HepG2 (cell line): ENCODE results near the gene CHMP1A. TPM values are rescaled to one million over a fixed set of nuclear protein-coding genes. Genes with fewer than 3 reads are reported as not detected.
A peak's percentile ranks its signal among the peaks of the same experiment; 100 is the strongest.

Experiments used
- CC2D1A ChIP-seq: sonication (generic); formaldehyde crosslinking; IDR thresholded peaks from 2 replicates; pipeline ENCODE4 v1.8.1; 2023; ENCODE audit warnings: mild to moderate bottlenecking, missing genetic modification reagents
- CEBPG ChIP-seq: IDR thresholded peaks from 2 replicates; pipeline ENCODE4 v1.6.1; 2016
- CENPT ChIP-seq: sonication (generic); formaldehyde crosslinking; IDR thresholded peaks from 2 replicates; pipeline ENCODE4 v1.8.0; 2022; ENCODE audit warnings: low read depth, mild to moderate bottlenecking, moderate library complexity, missing genetic modification reagents
- GATAD1 ChIP-seq: IDR thresholded peaks from 2 replicates; pipeline ENCODE4 v1.6.1; 2016; ENCODE audit warnings: missing genetic modification reagents, missing compliant biosample characterization
- KAT7 ChIP-seq: IDR thresholded peaks from 2 replicates; pipeline ENCODE4 v1.6.1; 2018; ENCODE audit warnings: borderline replicate concordance, missing compliant biosample characterization
- NONO ChIP-seq, 2 experiments: fragments of 450-650 bp in 1 of 2; sonication (generic) in 1 of 2; formaldehyde crosslinking in 1 of 2; IDR thresholded peaks in 1 of 2; conservative IDR thresholded peaks in 1 of 2; 2 replicates each; pipeline versions ENCODE4 v1.6.1 to v1.8.0; 2017 to 2022; ENCODE audit warnings: mild to moderate bottlenecking in 1 of 2, missing genetic modification reagents in 1 of 2, moderate library complexity in 1 of 2
- POLR2AphosphoS2 ChIP-seq: IDR thresholded peaks from 2 replicates; pipeline ENCODE4 v1.6.1; 2011; ENCODE audit warnings: low read depth, low read length, improper control_type of control experiment
- THAP7 ChIP-seq: sonication (generic); formaldehyde crosslinking; IDR thresholded peaks from 2 replicates; pipeline ENCODE4 v1.8.1; 2023; ENCODE audit warnings: mild to moderate bottlenecking, missing genetic modification reagents
- ZFP36 ChIP-seq: fragments of 150-350 bp; IDR thresholded peaks from 2 replicates; pipeline ENCODE4 v1.6.1; 2018; ENCODE audit warnings: borderline replicate concordance, low read length, low read depth; ENCODE audit not compliant: partially characterized antibody
- ZFP91 ChIP-seq: sonication (generic); formaldehyde crosslinking; IDR thresholded peaks from 2 replicates; pipeline ENCODE4 v1.9.0; 2022; ENCODE audit warnings: missing genetic modification reagents, mild to moderate bottlenecking, borderline replicate concordance
- ZNF44 ChIP-seq: sonication (generic); formaldehyde crosslinking; IDR thresholded peaks from 2 replicates; pipeline ENCODE4 v1.5.1; 2020; ENCODE audit warnings: mild to moderate bottlenecking, missing genetic modification reagents
- ZNF543 ChIP-seq: sonication (generic); formaldehyde crosslinking; IDR thresholded peaks from 2 replicates; pipeline ENCODE4 v1.4.0; 2020; ENCODE audit warnings: mild to moderate bottlenecking, missing genetic modification reagents
- ZNF564 ChIP-seq: sonication (generic); formaldehyde crosslinking; IDR thresholded peaks from 2 replicates; pipeline ENCODE4 v1.8.1; 2023; ENCODE audit warnings: mild to moderate bottlenecking, missing genetic modification reagents
- ZNF772 ChIP-seq: sonication (generic); formaldehyde crosslinking; IDR thresholded peaks from 2 replicates; pipeline ENCODE4 v1.5.0; 2020; ENCODE audit warnings: mild to moderate bottlenecking, missing genetic modification reagents
- ZNF773 ChIP-seq: sonication (generic); formaldehyde crosslinking; IDR thresholded peaks from 2 replicates; pipeline ENCODE4 v1.4.0; 2020; ENCODE audit warnings: missing genetic modification reagents, borderline replicate concordance
- ZNF777 ChIP-seq: sonication (generic); formaldehyde crosslinking; IDR thresholded peaks from 2 replicates; pipeline ENCODE4 v1.4.0; 2020; ENCODE audit warnings: missing genetic modification reagents
- polyA plus RNA-seq, 8 experiments: library from polyadenylated mRNA; depleted of rRNA in 3 of 8; stranded (reverse) in 7 of 8; unstranded in 1 of 8; fragments of >200 nt; fragmentation: Illumina TruSeq in 4 of 8; extraction: Trizol in 4 of 8; gene quantifications; 2 replicates each; pipeline versions ENCODE4 v1.2.1 to v1.2.3, GENCODE V29; 2011 to 2016; ENCODE audit warnings: low read depth in 4 of 8, missing spikeins in 1 of 8, mixed read lengths in 1 of 8; ENCODE audit not compliant: insufficient read depth in 1 of 8
- total RNA-seq, 5 experiments: library from RNA; depleted of rRNA; stranded (reverse); fragments of >200 nt; fragmentation: Illumina TruSeq; extraction: Trizol; gene quantifications; 2 replicates each; pipeline ENCODE4 v1.2.3, GENCODE V29; 2016; ENCODE audit warnings: low read depth in 1 of 5
- TF ChIP-seq, protein P1 (sequence below): sonication (generic); formaldehyde crosslinking; IDR thresholded peaks from 2 replicates; pipeline ENCODE4 v1.5.1; 2020; ENCODE audit warnings: mild to moderate bottlenecking, missing genetic modification reagents, moderate library complexity
- TF ChIP-seq, protein P2 (sequence below), 2 experiments: sonication (generic) in 1 of 2; formaldehyde crosslinking in 1 of 2; IDR thresholded peaks; 2 replicates each; pipeline versions ENCODE4 v1.4.0 to v1.6.1; 2018 to 2020; ENCODE audit warnings: missing genetic modification reagents in 2 of 2, borderline replicate concordance in 1 of 2, low read depth in 1 of 2, mild to moderate bottlenecking in 1 of 2, missing biosample characterization in 1 of 2
- TF ChIP-seq, protein P3 (sequence below): sonication (generic); formaldehyde crosslinking; IDR thresholded peaks from 2 replicates; pipeline ENCODE4 v1.4.0; 2020; ENCODE audit warnings: missing genetic modification reagents

The CHMP1A gene
- total and polyA plus RNA-seq, 2 of the 13 experiments (the other 11 are each of a cell fraction or from before 2014, with no cell fraction given), result 69.4 to 73.3 TPM

- TF ChIP-seq KAT7 (CRISPR knock-in tag), result no peak
- TF ChIP-seq, protein P1, sequence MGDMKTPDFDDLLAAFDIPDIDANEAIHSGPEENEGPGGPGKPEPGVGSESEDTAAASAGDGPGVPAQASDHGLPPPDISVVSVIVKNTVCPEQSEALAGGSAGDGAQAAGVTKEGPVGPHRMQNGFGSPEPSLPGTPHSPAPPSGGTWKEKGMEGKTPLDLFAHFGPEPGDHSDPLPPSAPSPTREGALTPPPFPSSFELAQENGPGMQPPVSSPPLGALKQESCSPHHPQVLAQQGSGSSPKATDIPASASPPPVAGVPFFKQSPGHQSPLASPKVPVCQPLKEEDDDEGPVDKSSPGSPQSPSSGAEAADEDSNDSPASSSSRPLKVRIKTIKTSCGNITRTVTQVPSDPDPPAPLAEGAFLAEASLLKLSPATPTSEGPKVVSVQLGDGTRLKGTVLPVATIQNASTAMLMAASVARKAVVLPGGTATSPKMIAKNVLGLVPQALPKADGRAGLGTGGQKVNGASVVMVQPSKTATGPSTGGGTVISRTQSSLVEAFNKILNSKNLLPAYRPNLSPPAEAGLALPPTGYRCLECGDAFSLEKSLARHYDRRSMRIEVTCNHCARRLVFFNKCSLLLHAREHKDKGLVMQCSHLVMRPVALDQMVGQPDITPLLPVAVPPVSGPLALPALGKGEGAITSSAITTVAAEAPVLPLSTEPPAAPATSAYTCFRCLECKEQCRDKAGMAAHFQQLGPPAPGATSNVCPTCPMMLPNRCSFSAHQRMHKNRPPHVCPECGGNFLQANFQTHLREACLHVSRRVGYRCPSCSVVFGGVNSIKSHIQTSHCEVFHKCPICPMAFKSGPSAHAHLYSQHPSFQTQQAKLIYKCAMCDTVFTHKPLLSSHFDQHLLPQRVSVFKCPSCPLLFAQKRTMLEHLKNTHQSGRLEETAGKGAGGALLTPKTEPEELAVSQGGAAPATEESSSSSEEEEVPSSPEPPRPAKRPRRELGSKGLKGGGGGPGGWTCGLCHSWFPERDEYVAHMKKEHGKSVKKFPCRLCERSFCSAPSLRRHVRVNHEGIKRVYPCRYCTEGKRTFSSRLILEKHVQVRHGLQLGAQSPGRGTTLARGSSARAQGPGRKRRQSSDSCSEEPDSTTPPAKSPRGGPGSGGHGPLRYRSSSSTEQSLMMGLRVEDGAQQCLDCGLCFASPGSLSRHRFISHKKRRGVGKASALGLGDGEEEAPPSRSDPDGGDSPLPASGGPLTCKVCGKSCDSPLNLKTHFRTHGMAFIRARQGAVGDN (CRISPR knock-in tag), result no peak
- 0 out of 2 replicates have a peak, but pooled peaks have one; percentile 36 for TF ChIP-seq ZNF44 (CRISPR knock-in tag)
- 0 out of 2 replicates have a peak, but pooled peaks have one; percentile 31 for TF ChIP-seq CC2D1A
- no peak for TF ChIP-seq THAP7
- no peak for TF ChIP-seq CEBPG (CRISPR knock-in tag)
- no peak for TF ChIP-seq ZFP91
- TF ChIP-seq ZNF543, result 0 out of 2 replicates have a peak, but pooled peaks have one; percentile 39
- TF ChIP-seq, protein P2, sequence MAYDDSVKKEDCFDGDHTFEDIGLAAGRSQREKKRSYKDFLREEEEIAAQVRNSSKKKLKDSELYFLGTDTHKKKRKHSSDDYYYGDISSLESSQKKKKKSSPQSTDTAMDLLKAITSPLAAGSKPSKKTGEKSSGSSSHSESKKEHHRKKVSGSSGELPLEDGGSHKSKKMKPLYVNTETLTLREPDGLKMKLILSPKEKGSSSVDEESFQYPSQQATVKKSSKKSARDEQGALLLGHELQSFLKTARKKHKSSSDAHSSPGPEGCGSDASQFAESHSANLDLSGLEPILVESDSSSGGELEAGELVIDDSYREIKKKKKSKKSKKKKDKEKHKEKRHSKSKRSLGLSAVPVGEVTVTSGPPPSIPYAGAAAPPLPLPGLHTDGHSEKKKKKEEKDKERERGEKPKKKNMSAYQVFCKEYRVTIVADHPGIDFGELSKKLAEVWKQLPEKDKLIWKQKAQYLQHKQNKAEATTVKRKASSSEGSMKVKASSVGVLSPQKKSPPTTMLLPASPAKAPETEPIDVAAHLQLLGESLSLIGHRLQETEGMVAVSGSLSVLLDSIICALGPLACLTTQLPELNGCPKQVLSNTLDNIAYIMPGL (CRISPR knock-in tag; IDR thresholded peaks at IDR 0.05; ENCODE audit: borderline replicate concordance in 1 of 2, low read depth in 1 of 2), result no peak
- TF ChIP-seq CENPT (CRISPR knock-in tag), result no peak
- no peak for TF ChIP-seq ZFP36
- TF ChIP-seq POLR2AphosphoS2, result 0 out of 2 replicates have a peak, but pooled peaks have one; percentile 45
- no peak for TF ChIP-seq ZNF564 (CRISPR knock-in tag)
- TF ChIP-seq ZNF772 (CRISPR knock-in tag), result no peak
- TF ChIP-seq ZNF777 (CRISPR knock-in tag), result no peak
- no peak for TF ChIP-seq NONO (IDR thresholded peaks at IDR 0.05)
- TF ChIP-seq NONO (CRISPR knock-in tag; conservative IDR thresholded peaks at IDR 0.05), result 0 out of 2 replicates have a peak, but pooled peaks have one; percentile 9
- no peak for TF ChIP-seq ZNF773 (CRISPR knock-in tag)
- no peak for TF ChIP-seq GATAD1 (CRISPR knock-in tag)
- TF ChIP-seq, protein P3, sequence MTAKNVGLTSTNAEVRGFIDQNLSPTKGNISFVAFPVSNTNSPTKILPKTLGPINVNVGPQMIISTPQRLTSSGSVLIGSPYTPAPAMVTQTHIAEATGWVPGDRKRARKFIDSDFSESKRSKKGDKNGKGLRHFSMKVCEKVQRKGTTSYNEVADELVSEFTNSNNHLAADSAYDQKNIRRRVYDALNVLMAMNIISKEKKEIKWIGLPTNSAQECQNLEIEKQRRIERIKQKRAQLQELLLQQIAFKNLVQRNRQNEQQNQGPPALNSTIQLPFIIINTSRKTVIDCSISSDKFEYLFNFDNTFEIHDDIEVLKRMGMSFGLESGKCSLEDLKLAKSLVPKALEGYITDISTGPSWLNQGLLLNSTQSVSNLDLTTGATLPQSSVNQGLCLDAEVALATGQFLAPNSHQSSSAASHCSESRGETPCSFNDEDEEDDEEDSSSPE (CRISPR knock-in tag), result no peak
Measured at GRCh38 chr16:89695875-89696669, 38.6 kb upstream of the CHMP1A start (continued).
